NCI-H1930 (cell line): ENCODE results near the gene KRTAP5-2.

Experiments used
- DNase-seq, 2 experiments: peaks; one replicate each; lab custom pipeline; 2025; lab: John Stamatoyannopoulos, UW

Gene KRTAP5-2

DNA sequence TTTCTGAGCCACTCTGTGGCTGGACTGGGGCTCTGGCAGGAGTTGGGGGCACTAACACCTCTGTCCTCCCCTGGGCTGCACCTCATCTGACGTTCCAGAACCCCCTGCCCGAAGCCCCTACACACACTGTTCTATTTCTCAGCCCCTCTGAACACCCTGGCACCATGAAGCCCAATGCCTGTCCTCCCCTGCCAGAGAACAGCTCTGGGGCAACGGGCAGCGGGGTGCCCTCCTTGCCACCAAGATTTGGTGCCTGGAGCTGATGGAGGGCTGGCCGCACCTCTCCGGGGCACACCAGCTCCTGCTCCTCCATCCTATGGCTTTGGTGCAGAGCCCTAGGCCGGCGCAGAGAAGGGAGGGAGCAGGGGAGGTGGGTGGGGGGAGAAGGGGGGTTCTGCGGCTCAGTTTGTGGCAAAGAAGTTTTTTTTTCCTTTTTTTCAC is 42.4 kb downstream of the KRTAP5-2 start:
- DNase-seq = no peak

DNA sequence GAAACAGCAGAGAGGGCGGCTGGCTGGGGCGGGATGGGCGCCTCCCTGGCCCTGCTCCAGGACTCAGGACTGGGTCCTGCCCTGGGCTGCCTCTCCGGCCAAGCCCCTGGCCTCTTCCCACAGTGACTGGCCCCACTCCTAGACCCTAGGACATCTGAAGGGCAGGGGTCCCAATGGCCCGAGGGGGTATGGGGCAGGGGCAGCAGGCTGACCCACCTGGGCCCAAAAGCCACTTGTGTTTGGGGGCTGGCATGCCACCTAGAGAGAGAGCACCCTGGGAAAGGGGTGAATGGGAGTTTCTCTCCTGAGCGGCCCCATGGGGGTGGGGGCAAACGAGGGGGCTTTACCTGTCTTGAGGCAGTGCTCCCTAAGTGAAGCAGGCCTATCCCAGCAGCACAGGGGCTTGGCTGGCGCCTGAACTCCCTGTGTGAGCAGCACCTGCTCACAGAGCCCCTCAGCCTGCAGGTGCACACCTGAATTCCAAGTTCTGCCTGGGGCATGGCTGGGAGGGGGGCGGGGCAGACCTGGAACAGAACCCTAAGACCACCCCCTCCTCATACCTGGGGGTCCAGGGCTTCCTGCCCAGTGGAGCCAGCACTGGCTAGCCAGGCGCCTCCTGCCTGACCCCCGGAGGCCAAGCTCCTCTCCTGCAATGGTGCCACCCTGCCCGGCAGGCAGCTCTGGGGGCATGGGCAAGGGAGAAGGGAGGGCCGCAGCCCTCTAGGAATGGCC is 42.9 kb downstream of the KRTAP5-2 start:
- DNase-seq = no peak

DNA sequence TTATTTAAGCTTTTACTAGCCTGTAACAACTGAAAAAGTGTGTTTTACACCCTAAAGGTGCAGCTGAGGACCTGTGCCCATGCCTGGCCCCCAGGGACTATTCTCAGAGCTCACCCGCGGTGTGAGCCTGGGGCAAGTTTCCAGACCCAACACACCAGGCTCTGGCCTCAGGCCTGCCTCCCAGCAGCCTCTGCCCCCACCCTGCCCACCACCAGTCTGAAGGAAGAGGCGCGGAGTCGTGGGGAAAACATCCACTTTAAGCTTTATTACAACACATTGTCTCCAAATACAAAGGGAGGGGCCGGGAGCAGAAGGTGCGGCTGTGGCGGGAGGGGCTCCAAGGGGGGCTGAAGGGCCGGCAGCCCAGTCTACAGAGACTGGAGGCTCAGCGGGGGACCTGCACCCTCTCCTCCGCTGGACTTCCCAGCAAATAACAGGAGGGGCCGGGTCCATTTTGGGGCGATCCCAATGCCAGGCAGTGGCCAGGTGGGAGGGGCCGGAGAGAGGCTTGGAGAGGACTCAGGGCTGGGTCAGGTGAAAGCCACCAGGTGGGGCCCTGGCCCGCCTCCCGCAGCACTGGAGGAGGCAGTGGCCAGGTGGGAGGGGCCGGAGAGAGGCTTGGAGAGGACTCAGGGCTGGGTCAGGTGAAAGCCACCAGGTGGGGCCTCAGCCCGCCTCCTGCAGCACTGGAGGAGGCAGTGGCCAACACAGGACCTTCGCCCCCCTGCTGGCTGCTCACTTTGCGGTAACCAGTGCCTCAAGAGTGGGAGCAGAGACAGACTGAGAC is 44.1 kb downstream of the KRTAP5-2 start:
- DNase-seq = no peak

DNA sequence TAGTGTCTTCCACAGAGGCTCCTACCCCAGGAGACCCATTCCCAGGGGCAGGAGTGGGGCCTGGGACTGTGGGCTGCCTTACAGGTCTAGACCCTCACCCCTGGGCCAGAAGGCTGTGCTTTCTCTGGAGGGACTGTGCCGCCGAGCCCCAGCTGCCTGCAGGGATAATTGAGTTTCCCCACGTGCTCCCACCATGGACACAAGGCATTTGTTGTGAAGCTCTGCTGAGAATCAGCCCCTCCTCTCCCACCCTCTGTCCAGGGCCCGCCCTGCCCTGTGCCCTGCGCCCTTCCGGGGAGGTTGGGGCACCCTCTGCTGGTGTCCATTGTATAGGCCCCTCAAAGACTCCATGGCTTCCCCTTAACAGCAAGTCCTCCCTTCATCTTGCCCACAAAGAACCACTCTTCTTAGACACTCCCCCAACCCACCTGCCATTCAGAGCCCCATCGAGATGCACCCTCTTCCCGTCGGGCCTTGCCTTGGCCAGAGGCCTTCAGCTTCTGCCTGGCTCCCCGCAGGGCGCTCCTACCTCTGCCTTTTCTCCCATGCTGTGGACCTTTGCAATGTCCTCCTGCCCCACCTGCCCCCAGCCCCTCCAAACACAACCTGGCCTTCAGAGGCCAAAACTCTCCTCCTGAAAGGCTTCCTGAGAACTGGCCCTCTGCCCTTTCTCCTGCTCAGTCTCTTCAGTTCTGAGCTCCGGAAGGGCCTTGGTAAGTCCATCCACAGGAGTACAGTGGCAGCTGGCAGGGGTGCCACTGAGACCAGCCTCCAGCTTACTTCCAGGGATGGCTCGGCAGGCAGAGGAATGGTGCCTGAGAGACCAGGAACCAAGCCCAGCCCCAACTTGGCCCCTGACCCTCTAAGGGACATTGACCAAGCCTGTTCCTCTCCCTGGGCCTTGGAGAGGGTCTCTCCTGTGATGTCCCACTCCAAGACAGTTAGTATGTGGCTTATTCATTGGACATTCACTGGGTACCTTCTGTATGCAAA is 48.5 kb downstream of the KRTAP5-2 start:
- no peak for DNase-seq

DNA sequence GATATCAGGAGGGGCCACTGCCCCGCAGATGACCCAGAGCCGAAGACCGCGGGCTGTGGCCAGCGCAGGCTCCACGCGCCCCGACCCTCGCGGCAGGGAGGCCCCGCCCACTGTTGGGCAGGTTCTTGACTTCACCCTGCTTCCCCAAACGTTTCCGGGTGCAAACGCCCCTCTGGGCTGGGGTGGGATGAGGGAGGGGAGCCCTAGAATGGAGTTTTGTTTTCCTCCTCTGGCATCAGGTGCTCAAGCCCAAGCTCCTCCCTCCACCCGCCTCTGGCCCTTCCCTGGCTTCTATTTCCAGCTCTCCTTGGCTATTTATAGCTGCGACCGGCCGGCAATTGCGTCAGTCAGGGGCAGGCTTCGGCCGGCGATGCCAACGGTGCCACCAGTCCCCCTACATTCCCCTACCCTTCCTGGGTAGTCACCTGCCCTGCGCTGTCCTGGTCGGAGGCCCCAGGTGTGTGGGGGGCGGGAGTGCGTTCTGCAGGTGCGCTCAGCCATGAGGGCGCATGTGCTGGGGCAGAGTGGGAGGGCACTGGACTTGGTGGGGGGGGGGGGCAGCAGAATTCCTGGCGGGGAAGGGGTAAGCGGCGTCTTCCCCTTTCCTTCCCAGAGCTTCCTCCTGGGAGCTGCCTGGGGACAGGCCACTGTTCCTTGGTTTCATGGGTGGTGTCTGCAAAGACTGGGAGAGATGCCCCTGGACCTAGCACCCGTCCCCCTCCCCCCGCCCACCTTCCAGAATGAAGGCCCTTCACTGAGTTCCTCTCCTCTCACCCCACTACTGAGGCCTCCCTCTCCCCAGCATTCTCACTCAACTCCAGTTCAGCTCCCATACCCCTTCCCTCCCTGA is 49.6 kb downstream of the KRTAP5-2 start:
- no peak for DNase-seq

DNA sequence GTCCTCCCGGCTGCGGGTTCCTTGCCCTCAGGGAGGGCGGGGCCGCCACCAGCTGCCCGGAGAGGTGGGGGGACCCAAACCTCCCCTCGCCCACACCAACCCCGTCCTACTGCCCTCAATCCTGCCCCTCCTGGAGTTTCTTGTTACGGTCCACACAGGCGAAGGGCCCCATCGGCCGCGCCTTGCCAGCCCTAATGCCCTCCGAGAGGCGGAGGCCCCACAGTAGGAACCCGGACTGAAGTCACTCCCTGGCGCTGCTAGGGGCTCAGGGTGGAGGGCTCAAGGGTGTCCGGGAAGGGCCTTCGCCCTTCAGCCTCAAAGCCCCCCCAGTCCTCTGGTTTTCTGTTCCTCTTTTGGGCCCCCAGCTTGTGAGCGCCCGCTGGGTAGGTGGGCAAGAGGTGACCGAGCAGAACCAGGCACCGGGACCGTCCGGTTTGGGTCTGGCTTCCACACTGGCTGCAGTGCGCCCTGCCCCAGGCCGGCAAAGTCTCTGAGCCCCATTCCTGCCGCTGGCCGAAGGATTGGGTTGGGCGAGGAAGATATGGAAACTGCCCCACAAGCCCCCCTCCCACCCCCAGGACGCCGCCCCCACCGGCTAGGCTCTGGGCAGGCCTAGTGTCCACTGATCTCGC is 50.5 kb downstream of the KRTAP5-2 start:
- no peak for DNase-seq
